A172 (cell line): ENCODE data around the gene TBCEL. TPM values are rescaled to one million over a fixed set of nuclear protein-coding genes. Genes with fewer than 3 reads are reported as not detected.

Experiments
- DNase-seq: peaks from one replicate; pipeline ENCODE4 v3.0.0-alpha.2; 2015; ENCODE audit warnings: low spot score
- total RNA-seq: library from RNA; depleted of rRNA; stranded (reverse); fragments of >200 nt; shearing (Covaris generic); gene quantifications from 2 replicates; pipeline ENCODE4 v1.2.3, GENCODE V29; 2014

The TBCEL gene
- total RNA-seq, 1 experiment from 2014 or later: 10.5 TPM

DNA sequence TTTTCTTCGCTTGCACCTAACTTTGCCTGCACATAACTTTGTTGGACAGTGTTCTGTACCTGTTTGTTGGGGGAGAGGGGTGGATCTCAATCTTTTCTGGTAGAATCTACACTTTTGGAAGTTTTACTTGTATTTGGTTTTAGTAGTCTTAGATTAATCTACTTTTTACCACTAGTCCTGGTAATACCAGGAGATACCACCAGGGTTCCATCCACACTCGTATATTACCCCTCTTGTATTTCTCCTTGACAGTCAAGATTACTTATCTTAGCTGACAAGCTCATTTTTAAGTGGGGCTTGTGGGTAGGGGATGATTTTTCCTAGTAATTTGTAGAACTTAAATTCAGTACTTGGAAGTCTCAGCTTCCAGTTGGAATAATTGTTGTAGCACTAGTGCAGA is 39.8 kb downstream of the TBCEL start:
- no peak for DNase-seq

DNA sequence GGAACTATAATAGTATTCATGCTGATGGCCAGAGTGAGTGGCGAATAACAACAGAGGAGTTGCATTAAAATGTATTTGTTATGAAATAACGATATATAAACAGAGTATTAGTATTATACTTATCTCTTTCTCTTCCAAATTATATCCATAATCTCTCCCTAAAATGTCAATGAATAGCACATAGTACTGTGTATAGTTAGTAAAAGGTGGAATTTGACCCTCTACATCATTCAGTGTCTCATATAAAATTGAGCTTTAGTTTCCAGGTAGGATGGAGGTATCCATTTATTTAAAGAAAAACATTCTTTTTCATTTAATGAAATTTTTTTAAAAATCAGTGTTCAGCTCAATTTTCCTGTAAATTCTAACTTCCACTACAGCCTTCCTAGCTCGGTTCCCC is 42.7 kb downstream of the TBCEL start:
- no peak for DNase-seq

DNA sequence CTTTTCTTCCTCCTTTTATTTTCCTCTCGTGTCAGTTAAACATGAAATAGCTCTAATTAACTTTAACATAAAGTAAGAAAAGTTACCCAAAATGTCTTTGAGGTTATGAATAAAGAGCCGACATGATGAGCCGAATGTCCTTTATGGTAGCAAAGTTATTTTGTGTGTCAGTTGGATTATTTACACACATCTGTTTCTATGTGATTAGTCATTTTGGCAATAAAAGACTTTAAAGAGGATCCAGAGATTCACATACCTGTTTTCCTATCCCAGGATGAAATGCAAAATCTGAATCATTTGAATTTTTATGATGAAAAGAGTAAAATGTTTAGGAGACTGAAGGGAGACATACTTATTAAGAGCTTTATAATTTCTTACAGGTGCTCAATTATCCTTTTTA is 43.1 kb downstream of the TBCEL start:
- no peak for DNase-seq

DNA sequence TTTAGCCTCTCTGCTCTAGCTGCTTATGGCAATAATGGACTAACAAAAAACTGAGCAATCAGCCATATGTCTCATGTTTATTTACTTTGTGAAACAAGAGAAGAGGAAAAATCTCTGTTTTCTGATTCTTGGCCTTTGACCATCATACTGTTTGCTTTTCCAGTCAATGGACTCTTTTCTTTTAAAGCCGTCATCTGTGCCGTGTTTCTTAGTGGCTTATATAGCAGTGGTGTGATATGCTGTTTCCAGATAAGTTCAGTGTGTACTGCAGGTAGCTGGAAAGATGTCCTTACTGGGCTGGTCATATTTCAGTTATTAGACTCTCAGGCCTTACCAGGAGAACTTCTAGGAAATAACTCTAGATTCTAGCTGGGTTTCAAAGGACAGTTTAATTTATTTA is 43.6 kb downstream of the TBCEL start:
- no peak for DNase-seq

DNA sequence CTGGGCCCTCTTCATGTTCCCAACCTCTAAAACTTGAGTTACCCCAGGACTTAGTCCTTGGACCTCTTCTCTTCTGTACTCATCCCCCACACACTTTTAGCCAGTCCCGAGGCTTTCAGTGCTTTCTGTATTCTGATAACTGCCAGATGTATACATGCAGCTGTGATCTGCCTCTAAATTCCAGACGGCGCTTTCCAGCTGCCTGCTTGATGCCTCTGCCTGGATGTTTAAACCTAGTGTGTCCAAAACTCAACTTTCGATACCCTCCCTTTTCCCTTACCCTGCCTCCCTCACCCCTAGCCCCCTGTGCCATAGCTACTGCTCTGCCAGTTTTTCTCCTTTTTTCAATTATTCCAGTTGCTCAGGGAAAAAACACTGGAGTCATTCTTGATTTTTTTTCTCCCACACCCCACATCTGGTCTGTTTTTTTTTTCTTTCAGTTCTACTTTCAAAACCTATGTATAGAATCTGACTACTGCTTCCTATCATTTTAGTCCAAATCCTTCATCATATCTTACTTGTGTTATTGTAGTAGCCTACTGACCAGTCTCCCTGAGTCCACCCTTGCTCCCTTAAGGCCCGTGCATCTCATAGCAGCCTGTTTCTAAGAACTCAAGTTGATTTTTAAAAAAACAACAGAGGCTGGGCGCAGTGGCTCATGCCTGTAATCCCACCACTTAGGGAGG is 44.2 kb downstream of the TBCEL start:
- DNase-seq: no peak

DNA sequence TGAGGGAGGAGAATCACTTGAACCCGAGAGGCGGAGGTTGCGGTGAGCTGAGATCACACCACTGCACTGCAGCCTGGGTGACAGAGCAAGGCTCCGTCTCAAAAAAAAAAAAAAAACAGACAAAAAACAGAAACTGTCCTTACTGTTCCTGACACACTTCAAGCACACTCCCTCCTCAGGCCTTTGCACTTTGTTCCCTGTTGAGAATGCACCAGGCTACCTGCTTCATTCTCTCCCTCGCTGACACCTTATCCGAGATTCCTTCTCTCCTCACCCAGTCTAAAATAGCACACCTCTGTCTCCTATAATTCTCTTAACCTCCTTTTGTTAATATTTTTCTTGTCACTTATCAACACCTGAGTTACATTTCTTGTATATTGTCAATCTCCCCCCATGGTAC is 44.9 kb downstream of the TBCEL start:
- DNase-seq: no peak

DNA sequence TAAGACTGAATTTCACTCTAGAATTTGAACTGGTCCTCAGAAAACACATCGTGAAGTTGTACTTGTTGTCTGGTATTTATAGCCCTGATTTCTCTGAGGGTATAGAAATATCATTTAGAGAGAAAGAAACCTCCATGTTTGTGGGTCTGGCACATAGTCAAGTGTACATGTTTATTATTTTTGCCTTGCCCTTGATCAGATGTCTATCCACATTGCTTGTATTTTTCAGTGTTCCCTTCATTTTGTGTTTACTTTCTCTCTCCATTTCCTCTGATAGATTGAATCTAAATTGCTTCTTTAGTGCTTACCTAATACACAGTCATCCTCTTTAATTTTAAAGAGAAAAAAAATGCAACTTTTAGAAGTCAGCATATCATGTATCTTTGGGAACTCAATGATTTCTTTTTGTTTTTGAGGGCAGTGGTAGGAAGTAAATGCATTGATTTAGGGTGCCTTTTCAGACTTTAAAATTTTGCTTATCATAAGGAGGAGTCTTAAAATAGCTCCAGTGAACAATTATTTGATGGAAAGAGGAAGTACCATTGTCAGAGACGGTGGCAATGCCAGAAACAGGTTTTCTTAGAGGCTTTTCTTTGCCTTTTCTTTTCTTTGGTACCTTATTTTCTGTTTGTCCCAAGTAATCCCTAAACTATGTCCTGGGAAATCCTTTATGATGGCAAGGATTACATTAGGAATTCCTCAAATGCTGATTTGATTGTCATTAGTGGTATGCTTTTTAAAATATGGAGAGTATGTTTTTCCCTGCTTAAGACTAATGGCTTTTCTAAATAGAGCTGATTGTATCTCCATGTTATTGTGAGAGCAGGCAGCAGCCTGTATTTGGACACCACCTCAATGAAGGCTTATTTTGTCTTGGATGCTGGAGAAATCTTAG is 47.3 kb downstream of the TBCEL start:
- DNase-seq: no peak

DNA sequence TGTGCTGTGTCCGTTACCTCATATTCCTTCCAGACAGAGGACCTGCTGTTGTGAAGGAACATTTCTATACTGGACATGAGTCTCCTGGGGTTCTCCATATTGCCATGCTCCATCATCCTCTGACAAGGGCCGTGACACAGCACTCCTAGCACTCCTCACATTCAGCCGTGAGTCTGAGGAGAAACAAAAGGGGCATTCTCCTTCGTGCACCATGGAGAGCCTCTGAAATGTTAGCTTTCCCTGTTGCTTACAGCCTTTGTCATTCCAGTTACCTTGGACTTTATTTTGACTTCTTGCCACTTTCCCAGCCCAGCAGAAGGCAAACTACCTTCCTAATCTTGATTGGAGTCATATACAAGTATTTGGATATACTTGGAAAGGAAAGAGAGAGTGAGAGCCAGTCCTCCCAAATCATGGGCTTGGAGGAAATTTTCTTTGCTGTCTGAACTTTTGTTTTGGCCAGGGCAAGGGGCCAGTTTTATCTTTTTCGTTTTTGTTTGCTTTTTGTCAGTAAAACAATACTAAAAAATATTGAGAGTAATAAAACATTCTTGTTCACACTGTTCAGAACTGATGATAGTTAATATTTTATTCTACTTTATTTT is 48.0 kb downstream of the TBCEL start:
- no peak for DNase-seq

DNA sequence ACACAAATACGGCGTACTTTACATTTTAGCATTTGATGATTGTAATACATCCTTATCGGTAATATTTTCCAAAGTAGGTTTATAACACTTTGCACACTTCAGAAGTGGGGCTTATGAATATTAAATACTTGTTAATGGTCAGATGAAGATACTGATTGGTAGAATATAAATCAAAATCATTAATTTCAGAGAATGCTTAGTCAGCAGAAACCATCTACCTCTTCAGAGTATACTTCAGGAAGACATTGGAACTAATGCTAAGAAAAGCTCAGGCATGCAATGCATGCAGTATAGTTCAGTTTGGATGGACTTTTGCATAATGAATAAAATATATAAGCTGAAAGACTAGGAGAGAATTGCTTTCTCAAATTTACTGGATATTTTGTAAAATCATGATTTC is 57.4 kb downstream of the TBCEL start:
- no peak for DNase-seq

DNA sequence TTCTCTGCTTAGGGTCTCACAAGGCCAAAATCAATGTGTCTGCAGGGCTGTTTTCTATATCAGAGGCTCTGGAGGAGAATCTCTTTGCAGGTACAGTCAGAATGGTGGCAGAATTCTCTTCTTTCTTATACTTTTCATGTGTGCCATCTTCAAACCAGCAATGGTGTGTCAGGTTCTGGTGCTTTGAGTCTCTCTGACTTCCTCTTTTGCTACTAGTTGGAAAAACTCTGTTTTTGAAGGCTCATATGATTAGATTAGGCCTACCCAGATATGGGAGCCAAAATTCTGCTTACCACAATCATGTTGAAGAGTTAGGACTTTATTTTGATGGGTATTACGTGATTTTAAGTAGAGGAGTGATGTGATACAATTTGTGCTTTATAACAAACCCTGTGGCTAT is 58.3 kb downstream of the TBCEL start:
- DNase-seq: no peak

DNA sequence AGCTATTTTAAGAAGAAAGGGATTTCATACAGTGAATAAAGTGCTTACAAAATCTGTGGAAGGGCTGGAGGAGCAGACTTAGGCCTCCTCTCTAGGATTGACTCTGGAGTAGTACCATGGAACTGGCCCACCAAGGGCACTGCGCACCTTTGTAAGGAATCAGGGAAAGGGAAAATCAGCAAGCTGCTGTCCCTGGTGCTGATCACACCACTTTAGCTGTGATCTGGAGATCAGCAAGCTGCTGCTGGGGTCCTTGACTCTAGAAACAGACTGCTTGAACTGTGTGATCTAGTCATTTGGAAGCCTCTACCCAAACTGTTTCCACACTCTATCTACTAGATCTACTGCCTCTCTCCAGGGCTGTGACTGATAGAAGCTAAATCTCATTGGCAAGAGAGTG is 58.8 kb downstream of the TBCEL start:
- no peak for DNase-seq

DNA sequence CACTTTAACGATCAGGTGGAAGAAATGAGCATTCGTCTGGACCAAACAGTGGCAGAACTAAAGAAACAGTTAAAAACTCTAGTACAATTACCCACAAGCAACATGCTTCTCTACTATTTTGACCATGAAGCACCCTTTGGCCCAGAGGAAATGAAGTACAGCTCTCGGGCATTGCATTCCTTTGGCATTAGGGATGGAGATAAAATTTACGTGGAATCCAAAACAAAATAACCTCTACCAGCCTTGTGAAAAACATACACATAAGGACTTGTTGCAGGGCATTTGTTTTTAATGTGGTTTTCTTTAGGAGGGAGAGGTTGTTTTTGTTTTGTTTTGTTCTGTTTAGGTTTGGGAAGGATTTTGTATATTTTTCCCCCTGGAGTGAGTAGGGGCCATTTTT is 63.0 kb downstream of the TBCEL start:
- DNase-seq: no peak

DNA sequence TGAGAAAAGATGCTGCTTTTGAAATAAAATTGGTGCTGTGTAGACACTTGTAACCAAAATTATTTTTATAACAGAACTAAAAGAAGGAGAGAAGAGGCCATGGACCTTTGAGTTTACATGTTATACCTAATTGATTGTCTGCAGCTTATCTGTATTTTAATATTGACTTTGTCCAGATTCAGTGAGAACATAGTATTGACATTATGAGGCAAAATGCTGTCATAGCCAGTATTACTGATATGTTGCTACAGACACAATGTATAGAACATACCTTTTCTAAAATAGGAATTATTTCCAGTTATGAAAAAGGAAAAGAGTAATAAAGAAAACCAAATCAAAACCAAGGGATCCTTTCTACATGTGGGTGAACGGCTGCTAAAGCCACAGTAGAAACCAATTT is 65.7 kb downstream of the TBCEL start:
- no peak for DNase-seq

DNA sequence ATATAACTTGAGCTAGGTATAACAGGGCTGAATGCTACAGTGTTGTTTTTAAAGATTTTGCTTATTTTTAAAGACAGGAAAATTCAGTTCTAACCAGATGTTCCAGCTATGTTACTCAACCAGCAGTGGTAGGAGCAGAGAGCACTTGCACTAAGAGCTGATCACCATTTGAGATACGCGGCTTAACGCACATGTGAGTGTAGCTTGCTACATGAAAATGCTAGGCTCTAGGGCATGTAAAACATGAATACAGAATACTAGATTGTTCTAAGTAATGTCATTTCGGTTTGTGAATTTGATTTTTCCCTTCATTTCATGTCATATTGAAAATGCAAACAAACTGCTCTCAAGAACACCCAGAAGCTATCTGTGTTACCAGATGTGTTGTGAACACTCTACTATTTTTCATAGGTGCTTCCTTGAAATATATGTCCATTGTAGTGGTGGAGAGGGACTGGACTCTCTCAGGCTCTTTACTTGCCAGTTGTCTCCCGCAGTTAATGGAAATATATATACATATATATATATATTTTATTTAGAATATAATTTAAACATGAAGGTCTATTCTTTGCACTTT is 66.3 kb downstream of the TBCEL start:
- no peak for DNase-seq

DNA sequence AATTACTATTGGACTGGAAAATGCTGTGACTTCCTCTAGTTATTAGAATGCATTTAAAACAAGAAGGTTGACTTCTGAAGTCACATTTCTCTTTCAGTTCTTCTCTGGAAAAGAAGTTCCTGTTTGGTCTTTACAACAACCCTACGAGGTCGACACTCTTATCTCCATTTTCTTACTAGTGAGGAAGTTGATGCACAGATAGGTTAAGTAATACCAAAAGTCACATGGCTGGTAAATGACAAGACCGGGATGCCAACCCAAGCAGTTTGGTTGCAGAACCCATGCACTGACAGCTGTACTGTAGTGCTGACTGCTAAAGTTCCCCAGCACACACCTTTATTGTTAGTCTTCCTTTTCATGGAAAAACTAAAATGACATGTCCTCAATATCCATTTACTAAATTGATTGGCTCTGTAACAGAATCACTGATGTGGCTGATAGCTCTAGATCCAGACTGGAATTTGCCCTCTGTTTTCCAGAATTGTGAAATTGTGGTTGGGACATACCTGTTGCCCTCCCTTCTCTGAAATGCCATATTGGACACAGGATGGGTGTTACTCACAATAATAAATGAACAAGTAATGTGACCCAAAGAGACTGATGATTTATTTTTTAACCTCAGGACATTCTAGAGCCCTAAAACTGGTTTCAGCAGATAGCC is 67.7 kb downstream of the TBCEL start:
- no peak for DNase-seq

DNA sequence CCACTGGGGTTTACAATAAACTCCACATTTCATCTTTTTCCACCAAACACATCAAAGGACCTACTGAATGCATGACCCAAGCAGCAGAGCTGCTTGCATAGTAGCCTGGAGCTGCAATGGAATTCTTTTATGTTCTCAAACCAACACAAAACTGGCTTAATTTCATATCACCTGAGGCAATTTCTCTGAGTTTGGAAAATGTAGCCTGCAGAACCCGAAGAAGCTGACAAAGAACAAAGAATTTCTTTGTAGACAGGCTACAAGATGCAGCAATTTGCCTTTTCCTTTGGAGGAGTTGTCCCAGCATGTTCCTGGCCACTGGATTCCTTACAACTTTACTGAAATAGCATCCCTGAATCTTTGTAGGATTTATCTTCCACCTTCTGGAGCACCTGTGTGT is 71.7 kb downstream of the TBCEL start:
- no peak for DNase-seq

DNA sequence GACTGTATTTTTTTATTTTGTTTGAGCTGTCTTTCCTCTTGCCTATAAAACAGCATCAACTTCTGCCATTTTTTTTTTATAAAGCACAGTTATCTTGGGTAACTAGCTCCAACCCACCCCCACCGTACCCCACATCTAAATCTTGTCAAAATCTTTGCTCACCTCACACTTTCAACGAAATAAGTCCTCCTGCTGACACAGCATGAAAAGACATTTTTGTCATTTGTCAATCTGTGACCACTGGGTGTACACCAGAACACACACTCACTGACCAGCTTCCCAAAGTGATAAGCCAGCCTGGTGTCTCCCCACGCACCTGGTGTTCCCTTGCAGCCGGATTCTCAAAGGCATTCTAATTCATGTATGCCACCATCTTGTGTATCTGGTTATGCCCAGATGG is 75.5 kb downstream of the TBCEL start:
- no peak for DNase-seq

DNA sequence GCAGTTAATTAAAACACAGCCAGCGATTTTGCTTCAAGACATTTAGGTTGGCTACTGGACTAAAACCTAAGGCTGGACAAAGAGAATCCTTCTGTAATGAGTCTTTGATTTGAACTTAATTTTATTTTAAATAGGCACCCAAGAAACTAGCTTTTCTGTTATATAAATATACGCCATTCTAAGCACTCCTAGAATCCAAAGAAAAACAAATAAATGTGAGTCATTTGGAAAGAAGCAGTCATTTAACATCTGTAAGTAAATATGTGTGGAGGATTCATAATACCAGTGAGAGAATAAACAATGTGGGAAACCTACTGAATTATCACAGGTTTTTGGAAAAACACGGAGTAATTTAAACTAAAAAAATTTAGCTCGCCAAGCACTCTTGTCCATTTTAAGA is 76.0 kb downstream of the TBCEL start:
- peak; percentile 2 for DNase-seq

DNA sequence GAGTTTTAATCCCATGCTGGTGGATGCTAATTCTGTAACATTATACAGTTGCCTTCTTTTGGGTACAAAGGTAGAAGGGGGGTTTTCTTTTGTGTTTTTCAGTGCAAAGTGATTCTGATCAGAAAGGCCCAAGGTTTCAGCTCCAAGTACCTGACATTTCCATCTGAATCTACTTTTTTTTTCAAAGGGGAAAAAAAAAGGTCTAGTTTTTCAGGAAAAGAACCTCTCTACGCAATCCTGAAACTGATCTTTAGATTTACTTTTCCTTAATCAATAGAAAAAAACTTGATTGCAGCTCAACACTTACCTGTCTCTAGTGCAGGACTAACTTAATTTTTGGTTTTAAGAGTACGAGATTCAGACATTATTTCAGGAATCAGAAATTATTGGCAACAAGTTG is 77.0 kb downstream of the TBCEL start, which contains the start of gene TECTA:
Gene TECTA (plus strand): TSS at position 301 of the 400 bp plus-strand sequence. CDS start 1,423 bp downstream, outside the sequence.
- DNase-seq: no peak

DNA sequence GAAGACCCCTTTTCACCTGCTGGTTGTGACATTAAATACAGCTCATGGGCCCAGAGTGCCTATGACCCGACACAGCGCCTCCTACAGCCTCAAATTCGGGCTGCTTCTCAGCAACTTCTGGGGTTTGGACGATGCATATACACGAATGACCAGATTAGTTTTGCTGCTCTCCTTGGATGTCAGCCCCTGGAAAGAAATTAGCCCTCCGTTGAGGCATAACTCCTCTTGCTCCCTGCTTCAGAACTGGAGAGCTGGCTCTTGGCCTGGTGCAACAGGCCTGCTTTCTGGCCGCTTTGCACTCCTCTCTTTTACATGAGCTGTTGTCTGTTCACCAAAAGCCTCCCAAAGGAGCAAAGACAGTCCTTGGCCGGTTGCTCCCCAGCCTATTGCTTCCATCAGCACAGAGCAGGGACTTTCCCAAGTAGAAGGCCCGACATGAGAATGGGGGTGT is 80.4 kb downstream of the TBCEL start:
- DNase-seq: no peak

DNA sequence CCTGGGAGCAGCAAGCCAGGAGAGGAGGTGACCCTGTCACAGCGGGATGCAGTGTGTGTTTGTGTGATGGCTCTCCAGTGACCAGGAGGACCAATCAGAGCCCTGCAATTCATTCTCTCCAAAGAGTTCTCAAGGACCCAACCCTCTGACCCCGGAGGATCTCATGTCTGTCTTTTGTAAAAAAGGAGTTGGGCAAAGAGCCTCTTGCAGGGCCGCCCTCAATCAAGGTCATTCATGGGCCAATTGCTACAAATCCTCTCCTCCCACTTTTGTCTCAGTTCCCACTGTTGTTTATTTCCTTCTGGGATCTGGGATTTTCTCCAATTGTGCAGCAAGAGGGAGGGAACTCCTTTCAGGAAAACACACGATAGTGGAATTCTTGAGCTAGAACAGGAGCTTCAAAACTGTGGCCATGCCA is 81.2 kb downstream of the TBCEL start:
- DNase-seq: no peak
